HG02759 (cell line): Measurements from ENCODE around the gene P2RX4.
A peak's percentile ranks its signal among the peaks of the same experiment; 100 is the strongest.
"Not testable (repeated sequence)": the region's sequence is repeated elsewhere in the genome, so short reads cannot be mapped to it uniquely, and the experiment has no call there.

Experiments
- ATAC-seq: cut with Tn5 transposase; IDR thresholded peaks from one replicate; pipeline ENCODE4 v1.9.1; 2021; ENCODE audit warnings: mild to moderate bottlenecking, moderate library complexity; ENCODE audit not compliant: unreplicated experiment

Gene P2RX4

GRCh38 chr12:121209624-121210572, at the start of gene P2RX4:
P2RX4 (plus strand) TSS chr12:121210129; CDS start chr12:121210165, 36 bp downstream.
- peak; percentile 87 for ATAC-seq

GRCh38 chr12:121162384-121162783, 47.5 kb upstream of the P2RX4 start:
- no peak for ATAC-seq

GRCh38 chr12:121162985-121163384, 46.9 kb upstream of the P2RX4 start:
- ATAC-seq = no peak

GRCh38 chr12:121164839-121165238, 45.1 kb upstream of the P2RX4 start:
- not testable (repeated sequence) for ATAC-seq

GRCh38 chr12:121165316-121165715, 44.6 kb upstream of the P2RX4 start:
- ATAC-seq = no peak

GRCh38 chr12:121166356-121166755, 43.6 kb upstream of the P2RX4 start:
- ATAC-seq = no peak

- ATAC-seq = no peak
Measured at GRCh38 chr12:121167232-121167820, 42.6 kb upstream of the P2RX4 start.

GRCh38 chr12:121167951-121168350, 42.0 kb upstream of the P2RX4 start:
- ATAC-seq = no peak

GRCh38 chr12:121170151-121170550, 39.8 kb upstream of the P2RX4 start:
- no peak for ATAC-seq

GRCh38 chr12:121170611-121171260, 39.2 kb upstream of the P2RX4 start:
- ATAC-seq = no peak

GRCh38 chr12:121172145-121172544, 37.8 kb upstream of the P2RX4 start:
- no peak for ATAC-seq

GRCh38 chr12:121175383-121176119, 34.4 kb upstream of the P2RX4 start:
- no peak for ATAC-seq

- ATAC-seq = no peak
Measured at GRCh38 chr12:121176826-121177529, 33.0 kb upstream of the P2RX4 start.

- no peak for ATAC-seq
Measured at GRCh38 chr12:121181181-121181580, 28.7 kb upstream of the P2RX4 start.

- ATAC-seq = no peak
Measured at GRCh38 chr12:121182222-121182893, 27.6 kb upstream of the P2RX4 start.

GRCh38 chr12:121184425-121184824, 25.5 kb upstream of the P2RX4 start:
- no peak for ATAC-seq

GRCh38 chr12:121184984-121185889, 24.7 kb upstream of the P2RX4 start:
- no peak for ATAC-seq

- no peak for ATAC-seq
Measured at GRCh38 chr12:121186826-121187225, 23.1 kb upstream of the P2RX4 start.

- ATAC-seq = no peak
Measured at GRCh38 chr12:121187501-121187900, 22.4 kb upstream of the P2RX4 start.
